Prostate gland (tissue), 2 donors: ENCODE data around the gene MDFI.

Source experiments
- POLR2AphosphoS5 ChIP-seq: sonication (generic); formaldehyde crosslinking; IDR thresholded peaks from one replicate; pipeline ENCODE4 v1.6.1; 2017; ENCODE audit warnings: antibody characterized with exemption
- TF ChIP-seq, protein P1 (sequence below), 4 experiments: fragments of 200-600 bp in 2 of 4; fragments of 450-650 bp in 2 of 4; sonication (generic) in 2 of 4; IDR thresholded peaks; 1 replicate in 3 of 4; 2 replicates in 1 of 4; pipeline ENCODE4 v1.5.1; 2016 to 2019; ENCODE audit warnings: antibody characterized with exemption in 4 of 4, mild to moderate bottlenecking in 2 of 4, moderate library complexity in 2 of 4

DNA sequence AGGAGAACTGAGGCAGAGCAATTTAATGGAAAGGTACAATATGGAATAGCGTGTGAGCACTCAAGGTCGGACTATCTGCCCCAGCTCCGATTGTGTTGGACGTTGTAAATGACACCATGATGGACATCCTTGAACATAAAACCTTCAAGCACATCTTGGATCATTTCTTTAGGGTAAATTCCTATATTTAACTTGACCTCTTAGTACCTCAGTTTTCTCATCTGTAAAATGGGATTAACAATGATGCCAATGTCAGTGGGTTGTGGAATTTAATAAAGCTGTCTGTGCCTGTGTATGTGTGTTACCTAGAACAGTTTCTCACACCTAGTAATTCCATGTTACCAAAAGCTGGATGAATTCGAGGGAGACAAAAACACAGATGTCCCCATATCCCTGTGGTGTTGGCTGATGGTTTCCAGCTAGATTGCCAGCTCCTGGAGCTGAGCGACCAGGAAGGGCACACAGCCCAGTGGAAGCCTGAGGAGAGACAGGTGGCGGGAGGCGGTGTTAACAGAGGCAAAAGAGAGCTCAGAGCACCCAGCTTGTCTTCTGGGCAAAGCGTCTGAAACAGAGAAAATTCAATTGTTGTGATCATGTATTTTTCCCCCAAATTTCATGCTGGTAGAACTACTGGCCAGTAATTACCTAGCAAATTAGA, 32.6 kb downstream of the MDFI start:
- TF ChIP-seq, protein P1, sequence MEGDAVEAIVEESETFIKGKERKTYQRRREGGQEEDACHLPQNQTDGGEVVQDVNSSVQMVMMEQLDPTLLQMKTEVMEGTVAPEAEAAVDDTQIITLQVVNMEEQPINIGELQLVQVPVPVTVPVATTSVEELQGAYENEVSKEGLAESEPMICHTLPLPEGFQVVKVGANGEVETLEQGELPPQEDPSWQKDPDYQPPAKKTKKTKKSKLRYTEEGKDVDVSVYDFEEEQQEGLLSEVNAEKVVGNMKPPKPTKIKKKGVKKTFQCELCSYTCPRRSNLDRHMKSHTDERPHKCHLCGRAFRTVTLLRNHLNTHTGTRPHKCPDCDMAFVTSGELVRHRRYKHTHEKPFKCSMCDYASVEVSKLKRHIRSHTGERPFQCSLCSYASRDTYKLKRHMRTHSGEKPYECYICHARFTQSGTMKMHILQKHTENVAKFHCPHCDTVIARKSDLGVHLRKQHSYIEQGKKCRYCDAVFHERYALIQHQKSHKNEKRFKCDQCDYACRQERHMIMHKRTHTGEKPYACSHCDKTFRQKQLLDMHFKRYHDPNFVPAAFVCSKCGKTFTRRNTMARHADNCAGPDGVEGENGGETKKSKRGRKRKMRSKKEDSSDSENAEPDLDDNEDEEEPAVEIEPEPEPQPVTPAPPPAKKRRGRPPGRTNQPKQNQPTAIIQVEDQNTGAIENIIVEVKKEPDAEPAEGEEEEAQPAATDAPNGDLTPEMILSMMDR (IDR thresholded peaks at IDR 0.05): no peak
- no peak for TF ChIP-seq POLR2AphosphoS5
